ENCODE measurements around the gene DNAL1.

GRCh38 chr14:73739174-73739898 is 94.5 kb downstream of the DNAL1 start:
- TF ChIP-seq CTCF (IDR thresholded peaks at IDR 0.05) = no peak
- TF ChIP-seq POLR2A (IDR thresholded peaks at IDR 0.05) = no peak
